Activated CD4-positive, CD25-positive, alpha-beta regulatory T cell (primary cell): ENCODE measurements around the gene SF3B6.
"Not testable (repeated sequence)": the region's sequence is repeated elsewhere in the genome, so short reads cannot be mapped to it uniquely, and the experiment has no call there.

Source experiments
- DNase-seq, 4 experiments: peaks; one replicate each; lab custom pipeline; 2025; lab: John Stamatoyannopoulos, UW

Gene SF3B6

DNA sequence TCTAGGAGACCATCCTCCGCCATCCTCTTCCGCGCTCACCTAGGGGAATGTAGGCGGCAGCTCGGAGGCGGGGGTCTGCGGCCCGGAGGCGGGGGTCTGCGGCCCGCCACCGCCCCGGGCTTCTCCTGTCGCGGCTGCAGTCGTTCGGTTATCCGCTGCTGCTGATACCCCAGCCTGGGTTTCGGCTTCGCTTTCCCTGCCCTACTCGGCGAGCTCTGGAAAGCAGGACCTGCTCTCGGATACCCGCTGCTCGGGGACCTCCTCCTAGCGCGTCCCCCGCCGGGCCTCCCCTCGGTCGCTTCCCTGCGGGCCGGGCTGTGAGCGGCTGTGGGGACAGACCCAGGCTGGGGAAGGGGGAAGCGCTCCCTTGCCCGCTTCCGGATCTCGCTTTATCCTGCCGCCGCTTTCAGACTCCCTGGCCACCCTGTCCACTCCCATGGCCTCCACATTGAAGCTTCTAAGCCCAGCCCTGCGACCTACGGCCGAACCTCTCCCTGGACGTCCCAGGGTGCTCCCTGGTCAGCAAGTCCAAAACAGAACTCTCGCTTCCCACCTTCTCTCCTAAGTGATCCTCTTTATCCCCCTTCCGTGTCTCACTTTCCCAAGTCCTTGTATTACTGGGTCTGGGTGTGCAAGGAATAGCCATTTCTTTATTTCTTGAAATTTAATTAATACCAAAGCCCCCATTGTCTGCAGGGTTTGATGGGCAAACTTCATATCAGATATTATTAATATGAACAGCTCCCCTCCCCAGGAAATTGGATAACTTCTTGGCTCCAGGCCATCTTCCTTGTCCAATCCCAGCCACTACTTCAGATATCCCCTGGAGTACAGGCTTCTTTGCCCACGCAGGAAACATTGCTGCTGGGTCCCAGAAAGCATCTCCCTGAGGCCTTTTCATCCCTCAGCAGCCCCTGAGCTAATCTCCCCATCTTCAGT, 25.8 kb downstream of the SF3B6 start:
- peak in 1 of 4 experiments; percentile 9 for DNase-seq

DNA sequence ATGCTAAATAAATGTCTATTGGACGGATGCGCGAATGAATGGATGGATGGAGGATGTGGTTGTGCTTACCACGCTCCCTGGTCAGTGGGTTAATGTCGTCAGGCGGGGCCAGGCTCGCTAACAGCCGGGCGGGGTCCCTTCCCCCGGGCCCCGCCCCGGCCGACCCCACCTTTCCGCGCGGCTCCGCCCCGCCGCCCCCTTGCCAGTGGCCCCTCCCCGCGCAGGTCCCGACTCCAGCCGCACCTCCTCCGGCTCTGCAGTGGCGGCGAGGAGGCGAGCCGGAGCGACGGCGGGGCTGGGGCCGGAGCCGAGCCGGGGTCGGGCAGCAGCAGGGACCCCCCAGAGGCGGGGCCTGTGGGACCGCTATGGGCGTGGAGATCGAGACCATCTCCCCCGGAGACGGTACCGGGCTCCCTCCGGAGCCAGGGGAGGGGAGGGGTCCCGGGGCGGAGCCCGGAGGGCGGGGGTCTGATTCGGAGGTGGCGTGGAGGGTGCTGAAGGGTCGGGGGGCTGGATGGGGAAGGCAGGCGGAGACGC, 26.6 kb downstream of the SF3B6 start, which contains the start of gene FKBP1B:
Gene FKBP1B (plus strand): TSS at position 257 of the 537 bp plus-strand sequence. CDS start 109 bp downstream, at position 366.
- DNase-seq = peak in 2 of 4 experiments; percentile 8 to 10

DNA sequence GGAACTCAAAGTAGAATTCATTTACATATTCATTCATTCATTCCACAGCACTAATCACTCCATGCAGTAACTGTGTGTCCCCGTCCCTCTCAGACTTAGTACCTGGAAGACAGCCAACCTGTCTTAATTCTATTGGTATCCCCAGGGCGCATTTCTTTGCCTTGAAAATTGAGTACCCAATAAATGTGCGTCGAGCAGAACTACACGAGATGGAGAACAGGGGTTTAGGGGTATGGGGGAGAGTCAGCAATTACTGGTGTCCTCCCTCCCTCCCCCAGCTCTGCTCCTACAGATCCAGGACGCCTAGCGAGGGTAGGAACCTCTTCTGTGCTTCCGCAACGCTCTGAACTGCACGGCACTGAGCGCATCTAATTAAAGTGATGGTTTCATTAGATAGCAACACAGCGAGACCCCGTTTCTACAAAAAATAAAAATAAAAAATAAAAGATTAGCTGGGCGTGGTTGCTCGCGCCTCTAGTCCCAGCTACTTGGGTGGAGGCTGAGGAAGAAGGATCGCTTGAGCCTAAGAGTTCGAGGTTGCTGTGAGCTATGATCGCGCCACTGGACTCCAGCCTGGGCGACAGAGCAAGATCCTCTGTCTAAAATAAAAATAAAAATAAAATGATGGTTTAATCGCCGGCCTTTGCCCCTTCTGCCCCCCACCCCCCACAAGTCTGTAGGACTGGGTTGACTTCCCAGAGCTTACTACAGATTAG, 27.2 kb downstream of the SF3B6 start:
- no peak for DNase-seq

DNA sequence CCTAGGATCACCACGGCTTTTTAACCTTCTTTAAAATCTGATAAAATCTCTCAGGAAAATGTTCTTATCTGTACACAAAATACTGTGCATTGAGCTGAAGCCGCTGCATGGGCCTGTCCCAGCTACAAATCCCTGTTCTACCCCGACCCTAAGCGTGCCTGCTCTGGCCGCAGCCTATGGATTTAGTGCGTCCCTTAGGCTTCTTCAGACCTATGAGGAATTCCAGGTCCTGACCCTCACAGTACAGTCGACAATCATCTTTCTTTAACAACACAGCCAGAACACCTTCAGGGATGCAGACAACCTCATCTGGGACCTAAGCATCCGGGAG, 28.5 kb downstream of the SF3B6 start:
- DNase-seq = no peak

DNA sequence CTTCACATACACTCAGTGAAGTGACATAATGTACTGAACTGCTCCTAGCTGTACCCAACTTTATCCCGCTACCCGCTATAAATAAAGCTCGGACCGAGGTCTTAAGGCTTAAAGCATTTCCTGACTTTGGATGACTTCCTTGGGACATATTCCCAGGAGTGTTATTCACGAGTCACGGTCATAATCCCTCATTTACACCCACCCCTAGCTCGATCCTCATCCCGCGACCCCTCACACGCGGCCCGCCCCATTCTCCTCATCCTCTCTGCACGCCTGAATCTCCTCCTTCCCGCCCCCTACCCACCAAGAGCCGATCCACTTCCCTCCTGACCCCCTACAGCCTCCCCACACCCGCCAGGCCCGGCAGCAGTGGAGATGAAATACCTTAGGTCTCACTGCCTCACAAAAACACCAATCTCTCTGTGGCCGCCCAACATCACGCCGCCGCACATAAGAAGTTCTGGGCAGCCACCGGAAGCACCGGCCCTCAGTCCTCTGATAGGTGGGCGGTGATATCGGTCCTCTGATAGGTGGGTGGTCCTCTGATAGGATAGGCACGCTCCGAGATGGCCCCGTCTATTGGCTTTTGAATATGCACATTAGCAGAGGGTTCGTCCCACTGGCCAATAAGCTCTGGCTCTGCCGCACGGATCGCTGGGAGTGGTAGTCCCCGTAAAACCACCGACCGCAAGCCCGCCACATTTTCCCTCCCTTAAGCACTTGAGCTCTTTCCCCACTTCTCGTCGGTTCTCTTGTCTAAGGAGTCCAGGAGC, 29.0 kb downstream of the SF3B6 start, which contains the start of gene WDCP:
Gene WDCP (minus strand): TSS at position 462 of the 773 bp plus-strand sequence. CDS start 7,897 bp downstream, outside the sequence.
- DNase-seq = peak; percentile 70 to 83 (median 80)

DNA sequence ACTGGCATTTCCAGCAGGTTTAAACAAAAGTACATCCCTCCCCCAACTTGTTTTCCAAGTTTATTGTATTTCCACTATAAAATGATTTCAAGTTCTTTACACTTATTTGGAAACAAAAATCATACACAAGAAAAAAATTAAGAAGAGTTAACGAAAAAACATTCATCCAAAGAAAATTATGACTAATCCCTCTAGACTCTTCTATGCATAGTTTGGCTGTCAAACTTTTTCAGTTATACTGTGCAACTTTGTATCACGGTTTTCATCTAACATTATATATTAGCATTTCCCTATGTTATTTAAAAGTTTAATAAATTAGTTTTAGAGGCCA, 29.6 kb downstream of the SF3B6 start:
- DNase-seq = no peak

DNA sequence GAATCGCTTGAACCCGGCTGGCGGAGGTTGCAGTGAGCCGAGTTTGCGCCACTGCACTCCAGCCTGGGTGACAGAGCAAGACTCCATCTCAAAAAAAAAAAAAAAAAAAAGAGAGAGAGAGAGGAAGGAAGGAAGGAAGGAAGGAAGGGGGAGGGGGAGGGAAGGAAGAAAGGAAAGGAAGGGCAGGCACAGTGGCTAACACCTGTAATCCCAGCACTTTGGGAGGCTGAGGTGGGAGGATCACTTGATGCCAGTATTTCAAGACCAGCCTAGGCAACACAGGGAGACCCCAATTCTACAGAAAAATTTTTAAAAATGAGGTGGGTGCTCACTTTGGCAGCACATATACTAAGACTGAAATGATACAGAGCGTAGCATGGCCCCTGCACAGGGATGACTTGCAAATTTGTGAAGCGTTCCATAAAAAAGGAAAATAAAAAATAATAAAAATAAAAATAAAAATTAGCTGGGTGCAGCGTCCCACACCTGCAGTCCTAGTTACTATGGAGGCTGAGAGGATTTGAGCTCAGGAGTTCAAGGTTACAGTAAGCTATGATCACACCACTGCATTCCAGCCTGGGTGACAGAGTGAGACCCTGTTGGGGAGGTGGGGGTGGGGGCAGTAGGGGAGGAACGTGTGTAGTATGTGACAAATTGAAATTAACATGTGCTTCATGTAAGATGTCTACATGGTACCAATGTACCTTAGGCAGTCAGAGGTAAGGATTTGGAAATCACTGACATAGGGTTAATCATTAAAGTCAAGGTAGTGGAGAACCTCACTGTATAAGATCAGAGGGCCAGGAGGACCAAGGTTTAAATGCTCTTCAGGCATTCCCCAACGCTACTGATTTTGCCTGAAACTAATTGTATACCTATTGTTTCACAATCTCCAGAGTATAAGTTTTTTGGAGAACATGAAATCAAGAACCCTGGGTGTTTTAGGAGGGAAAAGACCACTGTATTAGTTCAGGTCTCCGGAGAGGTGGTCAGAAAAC, 30.3 kb downstream of the SF3B6 start:
- DNase-seq = no peak

DNA sequence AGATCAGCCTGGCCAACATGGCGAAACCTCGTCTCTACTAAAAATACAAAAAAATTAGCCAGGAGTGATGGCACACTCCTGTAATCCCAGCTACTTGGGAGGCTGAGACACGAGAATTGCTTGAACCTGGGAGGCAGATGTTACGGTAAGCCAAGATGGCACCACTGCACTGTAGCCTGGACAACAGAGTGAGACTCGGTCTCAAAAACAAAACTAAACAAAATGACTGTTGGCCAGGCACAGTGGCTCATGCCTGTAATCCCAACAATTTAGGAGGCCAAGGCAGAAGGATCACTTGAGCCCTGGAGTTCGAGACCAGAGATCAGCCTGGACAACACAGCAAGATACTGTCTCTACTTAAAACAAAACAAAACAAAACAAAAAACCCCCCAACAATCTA, 33.0 kb downstream of the SF3B6 start:
- not testable (repeated sequence) for DNase-seq

DNA sequence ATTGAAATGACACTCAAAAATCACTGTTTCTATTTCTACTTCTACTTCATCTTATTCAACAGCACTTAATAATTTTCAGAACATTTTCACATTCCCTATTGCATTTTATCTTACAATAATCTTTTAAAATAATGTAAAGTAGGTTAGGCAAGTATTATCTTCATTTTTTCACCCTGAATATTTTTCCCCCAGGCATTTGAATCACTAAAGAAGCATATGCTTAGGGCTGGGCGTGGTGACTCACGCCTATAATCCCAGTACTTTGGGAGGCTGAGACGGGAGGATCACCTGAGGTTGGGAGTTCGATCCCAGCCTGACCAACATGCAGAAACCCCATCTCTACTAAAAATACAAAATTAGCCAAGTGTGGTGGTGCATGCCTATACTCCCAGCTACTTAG, 35.6 kb downstream of the SF3B6 start:
- DNase-seq = no peak

DNA sequence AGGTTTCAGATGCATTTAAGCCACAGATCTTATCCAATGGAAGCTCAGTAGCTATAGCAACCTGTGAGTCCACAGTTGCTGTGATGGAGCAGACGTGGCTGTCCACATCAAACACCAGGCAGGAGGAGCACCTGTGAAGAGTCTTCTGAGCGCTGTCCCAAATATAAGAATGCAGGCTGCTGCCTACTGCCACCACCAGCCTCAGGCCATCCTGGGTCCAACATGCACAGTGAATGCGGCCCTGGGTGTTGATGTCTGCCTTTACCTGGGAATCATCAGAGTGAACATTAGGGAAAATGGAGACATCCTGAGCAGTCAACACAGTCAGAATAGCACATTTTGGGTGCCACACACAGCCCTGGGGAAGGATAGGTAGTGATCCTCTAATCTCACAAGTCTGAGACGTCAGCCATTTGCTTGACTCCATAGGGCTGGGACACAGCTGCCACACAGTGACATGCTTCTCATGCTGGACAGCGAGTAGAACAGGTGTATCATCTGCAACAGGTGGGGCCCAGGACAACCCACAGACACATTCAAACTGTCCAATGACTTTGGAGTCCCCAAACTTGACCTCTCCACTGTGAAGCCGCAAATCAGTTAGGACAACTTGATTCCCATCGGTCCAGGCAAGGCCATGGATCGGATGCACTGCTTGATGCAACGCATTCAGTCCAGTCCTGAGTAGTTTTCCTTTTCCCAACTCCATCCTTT, 37.2 kb downstream of the SF3B6 start:
- no peak for DNase-seq

DNA sequence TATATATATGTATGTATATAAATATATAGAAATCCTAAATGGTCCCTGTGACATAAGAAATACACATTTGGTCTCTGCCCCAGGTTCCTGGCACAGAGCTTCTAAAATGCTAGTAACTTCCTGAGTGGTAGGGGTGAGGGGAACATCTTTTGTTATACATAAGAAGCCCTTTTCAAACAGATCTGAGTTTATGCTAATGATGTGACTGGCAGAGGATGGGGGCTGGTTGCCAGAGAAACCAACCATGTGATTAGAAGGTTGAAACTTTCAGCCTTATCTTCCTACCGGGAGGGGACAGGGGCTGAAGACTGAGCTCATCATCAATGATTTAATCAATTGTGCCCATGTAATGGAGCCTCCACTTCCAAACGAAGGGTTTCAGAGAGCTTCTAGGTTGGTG, 49.9 kb downstream of the SF3B6 start:
- no peak for DNase-seq

DNA sequence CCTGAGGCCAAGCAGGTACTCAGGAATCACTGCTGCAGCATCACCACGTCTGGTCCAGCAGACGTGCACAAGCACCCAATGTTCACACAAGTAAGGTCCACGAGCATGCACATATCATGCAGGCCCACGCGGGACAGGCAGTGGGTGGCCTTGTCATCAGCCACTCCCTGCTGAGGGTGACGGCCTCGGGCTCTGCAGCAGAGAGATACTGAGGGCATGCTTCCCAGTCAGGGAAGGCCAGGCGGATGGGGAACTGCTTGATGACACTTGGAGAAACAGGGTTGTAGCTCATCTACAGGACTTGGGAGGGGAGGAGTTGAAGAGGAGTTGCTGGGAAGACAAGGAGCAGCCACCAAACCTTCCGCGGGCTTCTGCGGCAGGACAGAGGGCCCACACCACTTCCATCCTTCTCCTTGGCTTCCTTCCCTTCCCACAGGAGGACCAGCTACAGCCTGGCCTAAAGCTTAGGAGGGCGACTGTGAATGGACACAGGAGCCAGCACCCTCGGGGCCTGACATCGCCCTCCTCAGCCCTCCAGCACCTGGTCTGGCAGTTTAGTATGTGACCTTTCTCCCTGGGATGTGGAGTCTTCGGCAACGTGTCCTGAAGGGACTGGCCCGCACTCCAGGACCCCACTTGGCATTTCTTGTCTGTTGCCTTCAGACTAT, 51.0 kb downstream of the SF3B6 start:
- DNase-seq = no peak

DNA sequence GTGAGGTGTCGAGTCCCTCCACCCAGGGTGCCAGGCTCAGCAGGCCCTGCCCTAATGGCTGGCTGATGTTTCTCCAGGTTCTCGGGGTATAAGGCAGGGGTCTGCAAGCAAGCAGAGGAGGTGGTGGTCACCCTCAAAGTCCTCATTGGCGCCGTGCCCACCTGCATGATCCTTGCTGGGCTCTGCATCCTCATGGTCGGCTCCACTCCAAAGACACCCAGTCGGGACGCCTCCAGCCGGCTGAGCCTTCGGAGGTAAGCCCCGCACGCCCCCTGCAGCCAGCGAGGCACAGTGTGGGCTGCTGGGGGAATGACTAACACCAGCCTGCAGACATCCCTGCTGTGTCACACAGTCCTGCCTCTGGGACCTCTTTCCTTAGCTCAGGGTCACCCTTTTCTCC, 52.1 kb downstream of the SF3B6 start:
- DNase-seq = no peak

DNA sequence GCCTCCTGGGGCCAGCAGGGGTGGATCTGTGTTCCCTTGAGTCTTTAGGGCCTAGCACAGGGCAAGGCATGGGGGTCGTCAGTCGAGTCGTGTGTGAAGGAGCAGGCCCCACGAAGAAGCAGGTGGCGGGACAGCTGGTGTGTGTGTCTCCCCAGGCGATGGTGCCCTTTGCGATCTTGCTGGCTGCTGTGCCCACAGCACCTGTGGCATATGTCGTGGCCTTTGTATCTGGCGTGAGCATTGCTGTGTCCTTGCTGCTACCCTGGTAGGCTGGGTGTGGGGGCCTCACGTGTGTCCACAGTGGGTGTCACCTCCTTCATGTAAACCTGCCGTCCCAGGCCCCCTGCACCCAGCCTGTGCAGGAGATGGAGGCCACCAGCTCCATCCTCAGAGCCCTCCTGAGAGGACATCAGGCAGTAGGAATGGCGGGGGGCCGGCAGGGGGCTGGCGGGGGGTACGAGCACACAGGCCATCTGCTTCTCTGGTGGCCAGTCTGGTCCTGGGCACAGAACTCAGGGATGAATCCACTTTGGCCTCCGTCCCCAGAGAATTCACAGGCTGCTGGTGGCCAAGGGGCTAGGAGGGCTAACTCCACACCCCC, 53.1 kb downstream of the SF3B6 start:
- no peak for DNase-seq

DNA sequence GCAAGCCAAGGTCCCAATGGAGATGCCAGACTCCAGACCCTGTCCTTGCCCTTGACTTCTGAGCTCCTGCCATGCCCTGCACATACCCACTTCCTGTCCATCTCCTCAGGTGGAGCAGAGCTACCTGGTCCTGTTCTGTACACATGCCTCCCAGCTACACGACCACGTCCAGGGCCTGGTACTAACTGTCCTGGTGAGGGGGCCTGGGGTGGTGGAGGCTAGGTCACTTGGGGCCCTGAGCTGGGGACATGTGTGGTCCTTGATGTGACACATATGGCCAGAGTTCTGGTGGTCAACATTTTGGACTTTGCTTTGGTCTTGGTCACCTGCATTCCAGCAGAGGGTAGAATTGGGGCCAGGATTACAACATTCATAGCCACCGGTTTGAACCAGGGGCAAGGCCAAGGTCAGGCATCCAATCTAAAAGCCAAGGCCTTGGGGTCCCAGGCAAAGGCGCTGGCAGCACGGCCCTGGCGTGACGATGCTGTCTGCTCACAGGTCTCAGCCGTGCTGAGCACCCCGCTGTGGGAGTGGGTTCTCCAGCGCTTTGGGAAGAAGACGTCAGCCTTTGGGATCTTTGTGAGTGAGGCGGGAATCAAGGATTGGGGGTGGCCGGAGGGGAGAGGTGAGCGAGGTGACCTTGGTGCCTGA, 53.7 kb downstream of the SF3B6 start:
- DNase-seq = no peak

DNA sequence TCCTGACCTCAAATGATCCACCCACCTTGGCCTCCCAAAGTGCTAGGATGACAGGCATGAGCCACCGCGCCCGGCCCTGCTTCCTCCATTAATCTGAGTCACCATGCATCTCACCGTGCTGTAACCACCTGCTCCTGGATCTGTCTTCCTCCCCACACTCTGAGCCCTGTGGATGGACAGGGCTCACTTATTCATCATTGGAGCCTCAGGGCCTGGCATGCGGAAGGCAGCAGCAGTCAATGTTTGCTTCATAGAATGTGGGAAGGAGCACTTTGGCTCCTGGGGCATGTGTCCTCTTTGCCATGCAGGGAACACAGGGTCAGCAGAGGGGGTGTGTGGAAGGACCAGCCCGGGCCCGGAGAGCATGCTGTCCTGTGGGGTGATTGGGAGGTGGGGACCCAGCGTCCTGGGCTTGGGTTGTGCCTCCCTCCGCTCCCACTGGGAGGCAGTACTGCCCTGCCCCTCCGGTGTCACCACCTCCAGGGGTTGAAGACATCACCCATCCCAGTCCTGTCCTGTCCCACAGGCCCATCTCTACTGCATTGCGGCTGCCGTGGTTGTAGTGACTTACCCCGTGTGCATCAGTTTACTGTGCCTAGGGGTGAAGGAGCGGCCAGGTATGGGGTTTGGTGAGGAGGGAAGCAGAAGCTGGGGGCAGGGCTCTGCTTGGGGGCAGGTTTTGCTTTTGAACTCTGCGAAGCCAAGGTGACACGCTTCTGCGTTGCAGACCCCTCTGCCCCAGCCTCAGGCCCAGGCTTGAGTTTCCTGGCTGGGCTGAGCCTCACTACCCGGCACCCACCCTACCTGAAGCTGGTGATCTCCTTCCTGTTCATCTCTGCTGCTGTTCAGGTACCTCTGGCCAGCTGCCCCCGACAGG, 54.8 kb downstream of the SF3B6 start:
- DNase-seq = no peak

DNA sequence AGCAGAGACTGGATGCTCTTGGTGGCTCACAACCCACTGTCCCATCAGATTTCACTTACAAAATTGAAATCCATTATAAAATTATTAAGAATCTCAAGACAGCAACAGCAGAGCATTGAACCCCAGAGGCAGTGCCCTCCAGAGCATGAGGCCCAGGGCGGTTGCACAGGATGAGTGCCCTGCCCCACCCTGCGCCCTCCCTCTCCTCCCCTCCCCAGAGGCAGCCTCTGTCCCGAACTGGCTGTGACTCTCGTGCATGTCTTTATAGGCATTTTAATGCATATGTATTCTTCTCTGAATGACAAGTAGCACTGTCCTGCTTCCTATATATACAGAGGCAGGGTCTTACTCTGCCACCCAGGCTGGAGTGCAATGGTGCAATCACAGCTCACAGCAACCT, 55.9 kb downstream of the SF3B6 start:
- no peak for DNase-seq

DNA sequence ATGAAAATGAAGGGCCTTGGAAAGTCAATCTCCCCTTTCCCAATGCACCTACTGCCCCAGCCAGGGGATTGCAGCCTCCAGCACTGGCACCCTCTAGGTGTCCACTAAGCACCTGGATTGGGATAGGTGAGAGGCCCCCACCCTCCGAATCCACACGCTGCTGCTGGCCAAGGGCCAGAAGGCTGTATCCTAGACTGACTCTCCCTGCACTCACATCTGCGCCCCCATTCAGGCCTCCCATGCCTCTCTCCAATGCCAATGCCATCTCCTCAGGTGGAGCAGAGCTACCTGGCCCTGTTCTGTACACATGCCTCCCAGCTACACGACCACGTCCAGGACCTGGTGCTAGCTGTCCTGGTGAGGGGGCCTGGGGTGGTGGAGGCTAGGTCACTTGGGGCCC, 56.4 kb downstream of the SF3B6 start:
- no peak for DNase-seq
